ENCODE results near the gene ATR. TPM values are rescaled to one million over a fixed set of nuclear protein-coding genes. Genes with fewer than 3 reads are reported as not detected.
"Not testable (repeated sequence)": the region's sequence is repeated elsewhere in the genome, so short reads cannot be mapped to it uniquely, and the experiment has no call there.

The ATR gene
- 32.8 and 33.5 TPM in 2 replicates for total RNA-seq (2014; rRNA removed; shearing (Covaris generic))
- 19.3 and 22.8 TPM in 2 replicates for polyA plus RNA-seq (2015; cell fraction: cytosol; rRNA removed)
- polyA plus RNA-seq (2015; cell fraction: nucleus; rRNA removed) = 109 and 116 TPM in 2 replicates

- peak; percentile 99 for DNase-seq (ENCODE audit: low read depth)
Measured at GRCh38 chr3:142578329-142579223, at the start of gene ATR. TSS of gene ATR (minus strand) at chr3:142578733. CDS start at chr3:142578704, 29 bp downstream.

GRCh38 chr3:142626971-142627370, 48.4 kb upstream of the ATR start:
- no peak for DNase-seq (ENCODE audit: low read depth)

- DNase-seq (ENCODE audit: low read depth) = no peak
Measured at GRCh38 chr3:142625153-142625440, 46.6 kb upstream of the ATR start.

- DNase-seq (ENCODE audit: low read depth) = no peak
Measured at GRCh38 chr3:142624341-142625152, 46.0 kb upstream of the ATR start.

- no peak for DNase-seq (ENCODE audit: low read depth)
Measured at GRCh38 chr3:142623194-142623593, 44.7 kb upstream of the ATR start.

GRCh38 chr3:142622405-142622804, 43.9 kb upstream of the ATR start:
- no peak for DNase-seq (ENCODE audit: low read depth)

- peak; percentile 88 for DNase-seq (ENCODE audit: low read depth)
Measured at GRCh38 chr3:142618917-142619461, 40.5 kb upstream of the ATR start.

- no peak for DNase-seq (ENCODE audit: low read depth)
Measured at GRCh38 chr3:142615171-142615570, 36.6 kb upstream of the ATR start.

- DNase-seq (ENCODE audit: low read depth) = no peak
Measured at GRCh38 chr3:142614059-142614626, 35.6 kb upstream of the ATR start.

- DNase-seq (ENCODE audit: low read depth) = peak; percentile 71
Measured at GRCh38 chr3:142613491-142613890, 35.0 kb upstream of the ATR start.

GRCh38 chr3:142611206-142611605, 32.7 kb upstream of the ATR start:
- no peak for DNase-seq (ENCODE audit: low read depth)

- DNase-seq (ENCODE audit: low read depth) = peak; percentile 46
Measured at GRCh38 chr3:142609136-142609535, 30.6 kb upstream of the ATR start.

- DNase-seq (ENCODE audit: low read depth) = no peak
Measured at GRCh38 chr3:142608631-142609030, 30.1 kb upstream of the ATR start.

- DNase-seq (ENCODE audit: low read depth) = no peak
Measured at GRCh38 chr3:142604940-142605339, 26.4 kb upstream of the ATR start.

- DNase-seq (ENCODE audit: low read depth) = not testable (repeated sequence)
Measured at GRCh38 chr3:142603386-142603705, 24.8 kb upstream of the ATR start.

- DNase-seq (ENCODE audit: low read depth) = no peak
Measured at GRCh38 chr3:142602619-142603385, 24.3 kb upstream of the ATR start.

GRCh38 chr3:142601713-142602112, 23.2 kb upstream of the ATR start:
- no peak for DNase-seq (ENCODE audit: low read depth)

- DNase-seq (ENCODE audit: low read depth) = no peak
Measured at GRCh38 chr3:142597906-142598305, 19.4 kb upstream of the ATR start.

- no peak for DNase-seq (ENCODE audit: low read depth)
Measured at GRCh38 chr3:142596726-142597088, 18.2 kb upstream of the ATR start.

GRCh38 chr3:142595951-142596725, 17.6 kb upstream of the ATR start, which contains the start of gene PLS1:
TSS of gene PLS1 (plus strand) at chr3:142596393. CDS start at chr3:142664238, 67,845 bp downstream.
- peak; percentile 91 for DNase-seq (ENCODE audit: low read depth)

Measured in HT1080 (cell line).